ENCODE measurements around the gene ZBTB24.

DNA sequence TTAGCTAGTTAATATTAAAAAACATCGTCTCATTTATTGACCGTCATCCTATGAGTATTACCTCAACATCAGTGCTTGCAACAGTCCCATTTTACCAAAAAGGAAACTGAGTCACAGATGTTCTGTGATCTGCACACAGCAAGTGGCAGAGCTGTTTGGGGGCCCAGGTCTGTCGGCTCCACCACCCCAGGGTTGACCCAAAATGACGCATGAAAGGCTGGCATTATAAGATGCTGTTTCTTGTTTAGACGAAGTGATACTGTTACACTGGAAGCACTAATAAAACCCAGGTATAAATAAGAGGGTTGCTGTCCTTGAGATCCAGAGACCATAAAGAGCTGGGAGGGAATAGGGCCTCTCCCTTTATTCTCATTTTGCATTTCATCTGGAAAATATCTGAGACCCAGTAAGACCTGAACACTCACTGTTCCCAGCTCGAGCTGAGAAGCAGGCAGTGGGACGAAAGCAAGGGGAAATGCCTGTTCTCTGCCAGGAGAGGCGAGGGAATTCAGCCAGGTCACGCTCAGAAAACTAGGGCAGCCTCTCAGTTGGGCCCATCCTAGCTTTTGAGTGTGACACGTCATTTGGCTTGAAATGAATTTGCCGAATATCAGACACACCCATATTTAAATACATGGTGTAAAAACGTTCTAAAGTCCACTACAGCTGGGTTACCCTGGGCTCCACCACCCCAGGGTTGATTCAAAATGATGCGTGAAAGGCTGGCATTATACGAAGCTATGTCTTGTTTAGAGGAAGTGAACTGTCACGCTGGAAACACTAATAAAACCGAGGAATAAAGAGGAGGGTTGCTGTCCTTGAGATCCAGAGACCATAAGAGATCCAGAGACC is 26.1 kb downstream of the ZBTB24 start:
- TF ChIP-seq, protein P1, sequence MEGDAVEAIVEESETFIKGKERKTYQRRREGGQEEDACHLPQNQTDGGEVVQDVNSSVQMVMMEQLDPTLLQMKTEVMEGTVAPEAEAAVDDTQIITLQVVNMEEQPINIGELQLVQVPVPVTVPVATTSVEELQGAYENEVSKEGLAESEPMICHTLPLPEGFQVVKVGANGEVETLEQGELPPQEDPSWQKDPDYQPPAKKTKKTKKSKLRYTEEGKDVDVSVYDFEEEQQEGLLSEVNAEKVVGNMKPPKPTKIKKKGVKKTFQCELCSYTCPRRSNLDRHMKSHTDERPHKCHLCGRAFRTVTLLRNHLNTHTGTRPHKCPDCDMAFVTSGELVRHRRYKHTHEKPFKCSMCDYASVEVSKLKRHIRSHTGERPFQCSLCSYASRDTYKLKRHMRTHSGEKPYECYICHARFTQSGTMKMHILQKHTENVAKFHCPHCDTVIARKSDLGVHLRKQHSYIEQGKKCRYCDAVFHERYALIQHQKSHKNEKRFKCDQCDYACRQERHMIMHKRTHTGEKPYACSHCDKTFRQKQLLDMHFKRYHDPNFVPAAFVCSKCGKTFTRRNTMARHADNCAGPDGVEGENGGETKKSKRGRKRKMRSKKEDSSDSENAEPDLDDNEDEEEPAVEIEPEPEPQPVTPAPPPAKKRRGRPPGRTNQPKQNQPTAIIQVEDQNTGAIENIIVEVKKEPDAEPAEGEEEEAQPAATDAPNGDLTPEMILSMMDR (IDR thresholded peaks at IDR 0.05) = no peak
- no peak for TF ChIP-seq SMC3 (IDR thresholded peaks at IDR 0.05)
- no peak for TF ChIP-seq RAD21 (conservative IDR thresholded peaks at IDR 0.05 in 1 of 2, IDR thresholded peaks at IDR 0.05 in 1 of 2)
- no peak for TF ChIP-seq MYC (IDR thresholded peaks at IDR 0.05; ENCODE audit: borderline replicate concordance, low read length)
- TF ChIP-seq BHLHE40 (IDR thresholded peaks at IDR 0.05; ENCODE audit: low read depth, low read length) = no peak

Measured in A549 (cell line).